Measurements from ENCODE around the gene EHBP1L1. TPM values are rescaled to one million over a fixed set of nuclear protein-coding genes. Genes with fewer than 3 reads are reported as not detected.
A peak's percentile ranks its signal among the peaks of the same experiment; 100 is the strongest.

Gene EHBP1L1
- polyA plus RNA-seq, 1 donor (not counting 4 experiments of a cell fraction or from before 2014, with no cell fraction given): 10.4 TPM

- dilution Hi-C loops (cut with MboI; ENCODE audit: extremely low pct_ligation_motif_present, low sequenced_read_pairs): no loop called here
- Histone ChIP-seq H3K9ac (ENCODE audit: control insufficient read depth, extremely low read depth, insufficient read depth, low read length) (no peak overlapping the region), H3K36me3 (ENCODE audit: control insufficient read depth in 2 of 2, extremely low read depth in 1 of 2, insufficient read depth in 2 of 2, low read length in 2 of 2) (peaks cover 11 to 16% of the 10 kb centered on the region in 2 experiments), H3K27me3 (ENCODE audit: control insufficient read depth, extremely low read depth, insufficient read depth, low read length) (no peaks in the 10 kb centered on the region), H3K27ac (ENCODE audit: control insufficient read depth, insufficient read depth, low read length) (no peak overlapping the region), H3K79me2 (ENCODE audit: control insufficient read depth, insufficient read depth, low read length) (peaks cover 41% of the 10 kb centered on the region), H4K20me1 (ENCODE audit: control insufficient read depth, extremely low read depth, insufficient read depth, low read length) (no peaks in the 10 kb centered on the region), H3K9me3 (ENCODE audit: control insufficient read depth, low read depth, low read length) (no peaks in the 10 kb centered on the region), H3K4me3 (ENCODE audit: control insufficient read depth in 2 of 3, extremely low read depth in 1 of 3, insufficient read depth in 2 of 3, low read depth in 1 of 3, low read length in 3 of 3) (no peak overlapping the region), H2AFZ (ENCODE audit: control insufficient read depth, low read length) (no peak overlapping the region), H3K4me1 (ENCODE audit: control insufficient read depth, extremely low read depth, insufficient read depth, low read length) (peaks cover 24% of the 10 kb centered on the region), H3K9me1 (ENCODE audit: control insufficient read depth, extremely low read depth, insufficient read depth, low read length) (no peaks in the 10 kb centered on the region), H3K4me2 (ENCODE audit: control insufficient read depth, extremely low read depth, insufficient read depth, low read depth, low read length) (no peak overlapping the region)
- DNase-seq (ENCODE audit: low read depth, low spot score) (no peak), FAIRE-seq (no peak)
- TF ChIP-seq CTCF (optimal IDR thresholded peaks at IDR 0.05 in 1 of 3, IDR thresholded peaks at IDR 0.05 in 1 of 3, conservative IDR thresholded peaks at IDR 0.05 in 1 of 3; ENCODE audit: extremely low read depth in 1 of 3, insufficient read depth in 2 of 3, low read length in 3 of 3): no peak
- no peak for TF ChIP-seq EZH2 (IDR thresholded peaks at IDR 0.05; ENCODE audit: low read length)
Observed at GRCh38 chr11:65611028-65611757, 35.3 kb downstream of the EHBP1L1 start.

GRCh38 chr11:65611758-65612603 lies 36.1 kb downstream of the EHBP1L1 start:
- Histone ChIP-seq H3K4me1 (ENCODE audit: control insufficient read depth, extremely low read depth, insufficient read depth, low read length) (peaks cover 29% of the 10 kb centered on the region), H3K9me3 (ENCODE audit: control insufficient read depth, low read depth, low read length) (no peaks in the 10 kb centered on the region), H3K4me2 (ENCODE audit: control insufficient read depth, extremely low read depth, insufficient read depth, low read depth, low read length) (peak overlapping the region; percentile 88), H3K79me2 (ENCODE audit: control insufficient read depth, insufficient read depth, low read length) (peaks cover 49% of the 10 kb centered on the region), H4K20me1 (ENCODE audit: control insufficient read depth, extremely low read depth, insufficient read depth, low read length) (no peaks in the 10 kb centered on the region), H3K9ac (ENCODE audit: control insufficient read depth, extremely low read depth, insufficient read depth, low read length) (no peak overlapping the region), H3K27ac (ENCODE audit: control insufficient read depth, insufficient read depth, low read length) (no peak overlapping the region), H3K9me1 (ENCODE audit: control insufficient read depth, extremely low read depth, insufficient read depth, low read length) (no peaks in the 10 kb centered on the region), H2AFZ (ENCODE audit: control insufficient read depth, low read length) (no peak overlapping the region), H3K27me3 (ENCODE audit: control insufficient read depth, extremely low read depth, insufficient read depth, low read length) (no peaks in the 10 kb centered on the region), H3K4me3 (ENCODE audit: control insufficient read depth in 2 of 3, extremely low read depth in 1 of 3, insufficient read depth in 2 of 3, low read depth in 1 of 3, low read length in 3 of 3) (no peak overlapping the region), H3K36me3 (ENCODE audit: control insufficient read depth in 2 of 2, extremely low read depth in 1 of 2, insufficient read depth in 2 of 2, low read length in 2 of 2) (peaks cover 11 to 17% of the 10 kb centered on the region in 2 experiments)
- FAIRE-seq: no peak
- DNase-seq (ENCODE audit: low read depth, low spot score): no peak
- no peak for TF ChIP-seq EZH2 (IDR thresholded peaks at IDR 0.05; ENCODE audit: low read length)
- no peak for TF ChIP-seq CTCF (optimal IDR thresholded peaks at IDR 0.05 in 1 of 3, IDR thresholded peaks at IDR 0.05 in 1 of 3, conservative IDR thresholded peaks at IDR 0.05 in 1 of 3; ENCODE audit: extremely low read depth in 1 of 3, insufficient read depth in 2 of 3, low read length in 3 of 3)
- dilution Hi-C loops (cut with MboI; ENCODE audit: extremely low pct_ligation_motif_present, low sequenced_read_pairs): no loop called here
